Ishikawa (cell line): Measurements from ENCODE around the gene S100A14.

ENCODE experiments used
- CEBPB ChIP-seq: IDR thresholded peaks from 2 replicates; pipeline ENCODE4 v1.6.1; 2012
- CREB1 ChIP-seq: IDR thresholded peaks from 2 replicates; pipeline ENCODE4 v1.6.1; 2012; ENCODE audit warnings: low read depth
- EGR1 ChIP-seq: IDR thresholded peaks from 2 replicates; pipeline ENCODE4 v1.6.1; 2012
- EP300 ChIP-seq: IDR thresholded peaks from 2 replicates; pipeline ENCODE4 v1.6.1; 2012; ENCODE audit warnings: borderline replicate concordance
- FOXM1 ChIP-seq: IDR thresholded peaks from 2 replicates; pipeline ENCODE4 v1.6.1; 2012; ENCODE audit warnings: low read depth, borderline replicate concordance
- MAX ChIP-seq: IDR thresholded peaks from 2 replicates; pipeline ENCODE4 v1.6.1; 2012
- NFIC ChIP-seq: IDR thresholded peaks from 2 replicates; pipeline ENCODE4 v1.6.1; 2012
- RAD21 ChIP-seq: IDR thresholded peaks from 2 replicates; pipeline ENCODE4 v1.6.1; 2012; ENCODE audit warnings: low read depth
- REST ChIP-seq: IDR thresholded peaks from 2 replicates; pipeline ENCODE4 v1.6.1; 2012; ENCODE audit warnings: low read depth, mild to moderate bottlenecking
- TAF1 ChIP-seq: IDR thresholded peaks from 2 replicates; pipeline ENCODE4 v1.6.1; 2012; ENCODE audit warnings: low read depth, mild to moderate bottlenecking
- TCF12 ChIP-seq: IDR thresholded peaks from 2 replicates; pipeline ENCODE4 v1.6.1; 2012; ENCODE audit warnings: low read depth
- TEAD4 ChIP-seq: IDR thresholded peaks from 2 replicates; pipeline ENCODE4 v1.6.1; 2012
- YY1 ChIP-seq: IDR thresholded peaks from 2 replicates; pipeline ENCODE4 v1.6.1; 2012; ENCODE audit warnings: low read depth
- ZBTB7A ChIP-seq: IDR thresholded peaks from 2 replicates; pipeline ENCODE4 v1.6.1; 2012; ENCODE audit warnings: low read depth

DNA sequence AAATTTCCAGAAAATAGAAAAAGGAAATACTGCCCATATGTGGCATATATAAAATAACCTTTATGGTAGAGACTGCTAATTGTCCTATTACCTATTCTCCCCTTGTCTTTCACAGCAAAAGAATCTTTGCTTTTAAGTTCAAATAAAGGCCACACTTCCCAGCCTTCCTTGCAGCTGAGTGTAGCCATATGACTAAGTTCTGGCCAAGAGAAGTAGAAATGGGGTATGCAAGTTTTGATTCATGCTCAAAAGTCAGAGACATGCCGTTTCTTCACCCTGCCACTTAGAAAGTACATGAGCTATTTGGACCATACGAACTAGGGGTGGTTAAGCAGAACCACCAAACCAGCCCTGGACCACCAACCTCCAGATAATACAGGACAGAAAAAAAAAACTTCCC, 32.1 kb downstream of the S100A14 start:
- TF ChIP-seq NFIC (no peak), MAX (no peak), TEAD4 (no peak), EP300 (no peak), RAD21 (no peak), ZBTB7A (no peak), CEBPB (no peak), TCF12 (no peak), YY1 (no peak), CREB1 (no peak), REST (no peak), TAF1 (no peak), EGR1 (no peak), FOXM1 (no peak)
